ENCODE data around the gene DLG4.
"Not testable (repeated sequence)": the region's sequence is repeated elsewhere in the genome, so short reads cannot be mapped to it uniquely, and the experiment has no call there.

DNA sequence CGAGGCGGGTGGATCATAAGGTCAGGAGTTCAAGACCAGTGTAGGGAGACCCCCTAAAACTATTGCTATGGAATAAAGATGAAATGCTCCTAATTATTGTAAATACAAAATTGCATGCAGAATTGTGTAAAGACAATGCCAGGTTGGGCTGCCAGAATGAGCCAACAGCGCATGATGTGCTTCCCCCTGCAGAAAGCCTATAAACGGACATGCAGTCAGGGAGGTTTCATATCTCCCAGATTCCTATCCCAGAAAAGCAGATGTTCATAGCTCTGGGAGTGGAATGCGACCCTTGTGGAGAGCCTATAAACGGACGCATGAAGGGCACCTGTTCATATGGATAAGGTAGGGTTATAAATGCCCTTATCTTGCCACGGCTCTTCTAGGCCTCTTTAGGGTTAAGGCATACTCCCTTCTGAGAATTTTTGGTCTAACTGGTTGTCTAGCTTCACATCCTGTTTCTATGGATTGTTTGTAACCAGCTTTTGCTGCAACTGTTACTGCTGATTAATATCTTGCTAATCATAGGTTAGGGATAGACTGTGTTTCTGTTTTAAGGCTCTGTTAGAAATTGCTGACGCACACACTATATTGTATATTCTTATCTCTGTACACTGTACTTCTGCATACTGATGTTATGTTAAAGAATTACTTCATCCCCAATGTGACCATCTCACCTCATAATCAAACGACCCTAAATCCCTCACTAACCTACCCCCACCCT lies 50.6 kb downstream of the DLG4 start:
- TF ChIP-seq POLR2AphosphoS5 (IDR thresholded peaks at IDR 0.05): not testable (repeated sequence)
- TF ChIP-seq, protein P1, sequence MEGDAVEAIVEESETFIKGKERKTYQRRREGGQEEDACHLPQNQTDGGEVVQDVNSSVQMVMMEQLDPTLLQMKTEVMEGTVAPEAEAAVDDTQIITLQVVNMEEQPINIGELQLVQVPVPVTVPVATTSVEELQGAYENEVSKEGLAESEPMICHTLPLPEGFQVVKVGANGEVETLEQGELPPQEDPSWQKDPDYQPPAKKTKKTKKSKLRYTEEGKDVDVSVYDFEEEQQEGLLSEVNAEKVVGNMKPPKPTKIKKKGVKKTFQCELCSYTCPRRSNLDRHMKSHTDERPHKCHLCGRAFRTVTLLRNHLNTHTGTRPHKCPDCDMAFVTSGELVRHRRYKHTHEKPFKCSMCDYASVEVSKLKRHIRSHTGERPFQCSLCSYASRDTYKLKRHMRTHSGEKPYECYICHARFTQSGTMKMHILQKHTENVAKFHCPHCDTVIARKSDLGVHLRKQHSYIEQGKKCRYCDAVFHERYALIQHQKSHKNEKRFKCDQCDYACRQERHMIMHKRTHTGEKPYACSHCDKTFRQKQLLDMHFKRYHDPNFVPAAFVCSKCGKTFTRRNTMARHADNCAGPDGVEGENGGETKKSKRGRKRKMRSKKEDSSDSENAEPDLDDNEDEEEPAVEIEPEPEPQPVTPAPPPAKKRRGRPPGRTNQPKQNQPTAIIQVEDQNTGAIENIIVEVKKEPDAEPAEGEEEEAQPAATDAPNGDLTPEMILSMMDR (IDR thresholded peaks at IDR 0.05 in 8 of 11, conservative IDR thresholded peaks at IDR 0.05 in 3 of 11): not testable (repeated sequence)
